Body of pancreas (tissue), 4 donors: ENCODE measurements around the gene UHMK1.

ENCODE experiments used
- POLR2A ChIP-seq, 3 donors: fragments of 450-650 bp; IDR thresholded peaks; one replicate each; pipeline ENCODE4 v1.6.1; 2016; ENCODE audit warnings: antibody characterized with exemption in 3 of 3, mild to moderate bottlenecking in 2 of 3
- TF ChIP-seq, protein P1 (sequence below), 7 experiments: fragments of 450-650 bp in 4 of 7; fragments of 200-600 bp in 3 of 7; sonication (generic) in 3 of 7; IDR thresholded peaks; one replicate each; pipeline ENCODE4 v1.5.1; 2016 to 2019; ENCODE audit warnings: antibody characterized with exemption in 7 of 7

DNA sequence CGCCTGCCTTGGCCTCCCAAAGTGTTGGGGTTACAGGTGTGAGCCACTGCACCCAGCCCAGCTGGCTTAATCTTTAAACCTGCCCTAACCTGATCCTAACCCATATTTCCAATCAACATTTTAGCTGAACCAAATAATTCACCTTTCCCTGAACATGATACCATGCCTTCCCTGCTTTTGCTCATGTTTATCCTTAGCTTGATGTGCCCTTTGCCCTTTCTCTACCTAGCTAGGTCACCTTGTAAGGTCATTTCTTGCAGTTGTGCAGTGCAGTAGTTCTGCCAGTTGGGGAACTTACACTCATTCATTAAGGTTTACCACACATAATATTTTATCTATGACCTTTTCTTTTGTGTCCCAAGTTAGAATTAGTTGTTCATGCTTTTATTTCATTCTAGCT lies 69.3 kb downstream of the UHMK1 start:
- TF ChIP-seq, protein P1, sequence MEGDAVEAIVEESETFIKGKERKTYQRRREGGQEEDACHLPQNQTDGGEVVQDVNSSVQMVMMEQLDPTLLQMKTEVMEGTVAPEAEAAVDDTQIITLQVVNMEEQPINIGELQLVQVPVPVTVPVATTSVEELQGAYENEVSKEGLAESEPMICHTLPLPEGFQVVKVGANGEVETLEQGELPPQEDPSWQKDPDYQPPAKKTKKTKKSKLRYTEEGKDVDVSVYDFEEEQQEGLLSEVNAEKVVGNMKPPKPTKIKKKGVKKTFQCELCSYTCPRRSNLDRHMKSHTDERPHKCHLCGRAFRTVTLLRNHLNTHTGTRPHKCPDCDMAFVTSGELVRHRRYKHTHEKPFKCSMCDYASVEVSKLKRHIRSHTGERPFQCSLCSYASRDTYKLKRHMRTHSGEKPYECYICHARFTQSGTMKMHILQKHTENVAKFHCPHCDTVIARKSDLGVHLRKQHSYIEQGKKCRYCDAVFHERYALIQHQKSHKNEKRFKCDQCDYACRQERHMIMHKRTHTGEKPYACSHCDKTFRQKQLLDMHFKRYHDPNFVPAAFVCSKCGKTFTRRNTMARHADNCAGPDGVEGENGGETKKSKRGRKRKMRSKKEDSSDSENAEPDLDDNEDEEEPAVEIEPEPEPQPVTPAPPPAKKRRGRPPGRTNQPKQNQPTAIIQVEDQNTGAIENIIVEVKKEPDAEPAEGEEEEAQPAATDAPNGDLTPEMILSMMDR (IDR thresholded peaks at IDR 0.05) = no peak
- TF ChIP-seq POLR2A (IDR thresholded peaks at IDR 0.05) = no peak
